H7 (cell line): ENCODE results near the gene MN1. TPM values are rescaled to one million over a fixed set of nuclear protein-coding genes. Genes with fewer than 3 reads are reported as not detected.
"Not testable (repeated sequence)": the region's sequence is repeated elsewhere in the genome, so short reads cannot be mapped to it uniquely, and the experiment has no call there.

ENCODE experiments used
- DNase-seq: peaks from one replicate; pipeline ENCODE4 v3.0.0; 2012
- H3K27me3 ChIP-seq: 2 replicates; pipeline ENCODE4 v1.6.0; 2011; ENCODE audit warnings: mild to moderate bottlenecking, low read length; ENCODE audit not compliant: control insufficient read depth, insufficient read depth
- H3K36me3 ChIP-seq: replicated peaks from 2 replicates; pipeline ENCODE4 v1.5.1; 2011; ENCODE audit warnings: low read length; ENCODE audit not compliant: control insufficient read depth, insufficient read depth
- H3K4me3 ChIP-seq: 2 replicates; pipeline ENCODE4 v1.5.1; 2011; ENCODE audit warnings: low read depth, mild to moderate bottlenecking, control low read depth, low read length, moderate library complexity; ENCODE audit not compliant: insufficient read depth
- total RNA-seq: library from RNA; depleted of rRNA; stranded (reverse); fragments of >200 nt; shearing (Covaris generic); gene quantifications from 2 replicates; pipeline ENCODE4 v1.2.3, GENCODE V29; 2014

The MN1 gene
- total RNA-seq, 1 experiment from 2014 or later: 22.1 TPM

DNA sequence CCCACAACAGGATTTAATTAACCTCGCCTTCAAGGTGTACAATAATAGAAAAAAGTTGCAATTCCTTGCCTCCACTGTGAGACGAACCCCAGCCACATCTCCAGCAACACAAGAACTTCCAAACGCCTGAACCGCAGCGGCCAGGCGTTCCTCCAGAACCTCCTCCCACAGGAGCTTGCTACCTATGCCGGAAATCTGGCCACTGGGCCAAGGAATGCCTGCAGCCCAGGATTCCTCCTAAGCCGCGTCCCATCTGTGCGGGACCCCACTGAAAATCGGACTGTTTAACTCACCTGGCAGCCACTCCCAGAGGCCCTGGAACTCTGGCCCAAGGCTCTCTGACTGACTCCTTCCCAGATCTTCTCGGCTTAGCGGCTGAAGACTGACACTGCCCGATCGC, 57.5 kb downstream of the MN1 start:
- not testable (repeated sequence) for H3K27me3 ChIP-seq, DNase-seq, H3K36me3 ChIP-seq
- peak overlapping the region; percentile 42 for H3K4me3 ChIP-seq

DNA sequence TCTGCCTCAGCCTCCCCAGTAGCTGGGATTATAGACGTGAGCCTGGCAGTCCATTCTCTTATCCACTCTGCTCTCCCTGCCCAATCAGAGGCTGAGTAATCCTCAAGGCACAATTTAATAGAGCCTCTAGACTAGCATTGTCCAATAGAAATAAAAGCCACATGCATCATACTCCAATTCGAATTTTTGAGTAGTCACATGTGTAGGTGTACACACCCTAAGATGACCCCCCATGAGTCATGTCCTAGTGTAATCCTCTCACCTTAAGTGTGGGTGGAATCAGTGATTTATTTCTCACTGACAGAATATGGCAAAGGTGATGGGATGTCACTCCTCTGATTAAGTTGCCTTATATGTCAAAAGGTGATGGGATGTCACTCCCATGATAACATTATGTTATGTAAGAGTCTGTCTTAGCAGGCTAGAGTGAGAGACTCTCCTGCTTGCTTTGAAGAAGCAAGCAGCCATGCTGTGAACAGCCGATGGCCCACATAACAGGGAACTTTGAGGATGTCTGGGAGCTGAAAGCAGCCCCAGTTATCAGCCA, 61.3 kb downstream of the MN1 start:
- no peak overlapping the region for H3K4me3 ChIP-seq
- peaks cover 14% of the 10 kb centered on the region for H3K36me3 ChIP-seq
- no peaks in the 10 kb centered on the region for H3K27me3 ChIP-seq
- no peak for DNase-seq

DNA sequence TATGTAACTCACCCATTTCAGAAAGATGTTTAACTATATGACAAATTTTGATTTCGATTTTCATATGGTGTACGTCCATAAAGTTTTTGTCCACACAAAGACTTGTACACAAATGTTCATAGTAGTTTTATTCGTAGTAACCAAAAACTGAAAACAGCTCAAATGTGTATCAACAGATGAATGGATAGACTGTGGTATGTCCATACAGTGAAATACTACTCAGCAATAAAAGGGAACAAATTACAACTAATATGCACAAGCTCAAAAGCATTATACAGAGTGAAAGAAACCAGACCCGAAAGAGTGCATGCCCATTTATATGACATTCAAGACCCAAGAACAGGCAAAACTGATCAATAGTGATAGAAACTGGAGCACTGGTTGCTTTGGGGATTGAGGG, 64.0 kb downstream of the MN1 start:
- Histone ChIP-seq H3K4me3 (no peak overlapping the region), H3K27me3 (no peaks in the 10 kb centered on the region), H3K36me3 (peaks cover 17% of the 10 kb centered on the region)
- no peak for DNase-seq

DNA sequence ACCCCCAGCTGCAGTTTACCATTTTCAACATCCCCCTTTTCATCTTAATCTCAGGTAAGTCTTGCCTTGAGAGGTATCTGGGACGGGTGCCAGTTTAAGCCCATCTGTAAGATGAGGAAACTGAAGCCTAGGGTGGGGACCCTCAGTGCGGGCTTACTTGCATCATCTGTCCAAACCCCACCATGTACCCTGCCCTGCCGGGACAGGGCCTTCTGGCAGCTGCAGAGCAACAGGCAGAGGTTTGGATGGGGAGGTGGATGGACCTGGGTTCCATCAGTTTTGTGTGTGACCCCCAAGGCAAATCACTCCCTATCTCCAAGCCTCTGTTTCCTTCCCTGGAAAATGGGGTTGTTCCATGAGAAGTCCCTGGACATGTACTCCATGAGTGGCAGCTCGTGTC, 67.5 kb downstream of the MN1 start:
- no peaks in the 10 kb centered on the region for H3K27me3 ChIP-seq
- no peak overlapping the region for H3K4me3 ChIP-seq
- no peak for DNase-seq
- peaks cover 10% of the 10 kb centered on the region for H3K36me3 ChIP-seq

DNA sequence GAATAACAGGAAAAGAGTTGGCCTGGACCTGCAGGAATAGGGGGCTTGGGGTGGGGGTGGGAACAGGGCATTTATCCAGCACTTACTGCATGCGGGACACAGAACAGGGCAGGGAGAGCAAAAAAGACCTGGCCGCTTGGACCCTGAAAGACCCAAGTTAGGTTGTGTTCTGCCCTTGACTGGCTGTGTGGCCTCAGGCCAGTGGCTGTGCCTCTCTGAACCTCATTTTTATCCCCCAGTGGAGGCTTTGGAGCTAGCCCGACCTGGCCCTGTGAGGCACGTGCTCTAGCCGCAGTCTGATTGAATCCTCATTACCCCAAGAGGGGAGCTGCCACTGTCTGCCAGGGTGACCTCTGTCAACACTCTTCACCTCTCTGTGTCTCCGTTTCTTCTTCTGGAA, 68.7 kb downstream of the MN1 start:
- Histone ChIP-seq H3K36me3 (peaks cover 10% of the 10 kb centered on the region), H3K4me3 (no peak overlapping the region), H3K27me3 (no peaks in the 10 kb centered on the region)
- DNase-seq: no peak

DNA sequence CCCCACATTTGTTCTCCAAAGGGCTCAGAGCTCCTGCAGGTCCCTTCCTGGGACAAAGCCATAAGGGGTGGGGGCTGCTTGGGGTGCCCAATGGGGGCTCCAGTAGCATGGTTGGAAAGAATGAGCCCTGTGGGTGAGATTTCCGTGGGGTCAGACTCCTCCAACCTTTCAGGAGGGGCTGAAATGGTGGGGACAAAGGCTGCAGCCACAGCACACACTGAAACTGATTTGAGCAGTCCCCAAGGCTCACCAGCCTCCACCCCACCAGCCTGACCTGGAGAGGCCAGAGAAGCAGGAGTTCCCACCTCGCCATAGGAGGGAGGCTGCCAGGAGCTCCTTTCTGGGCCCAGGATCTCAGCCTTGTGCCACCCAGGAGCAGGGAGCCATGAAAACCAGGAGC, 69.2 kb downstream of the MN1 start:
- DNase-seq: no peak

DNA sequence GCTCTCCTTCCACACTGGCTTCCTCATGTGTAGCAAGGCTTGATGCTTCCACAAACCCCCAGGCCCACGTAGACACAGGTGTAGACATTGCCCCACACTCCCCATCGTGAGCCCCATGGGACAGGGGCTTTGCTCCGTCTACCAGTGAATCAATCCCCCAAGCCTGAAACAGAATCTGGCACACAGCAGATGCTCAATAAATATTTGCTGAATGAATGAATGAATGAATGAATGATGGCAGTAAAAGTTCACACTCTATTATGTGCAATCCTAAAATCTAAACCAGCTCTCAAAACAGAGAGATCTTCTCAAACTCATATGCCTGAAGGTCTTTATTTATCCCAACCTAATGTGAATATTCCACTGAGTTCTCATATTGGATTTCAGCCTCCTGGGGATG, 69.9 kb downstream of the MN1 start:
- Histone ChIP-seq H3K4me3 (no peak overlapping the region), H3K27me3 (no peaks in the 10 kb centered on the region), H3K36me3 (peaks cover 7% of the 10 kb centered on the region)
- no peak for DNase-seq

More for the DNA sequence above, 69.2 kb downstream of the MN1 start:
- no peak overlapping the region for H3K4me3 ChIP-seq
- no peaks in the 10 kb centered on the region for H3K27me3 ChIP-seq
- peaks cover 7% of the 10 kb centered on the region for H3K36me3 ChIP-seq

DNA sequence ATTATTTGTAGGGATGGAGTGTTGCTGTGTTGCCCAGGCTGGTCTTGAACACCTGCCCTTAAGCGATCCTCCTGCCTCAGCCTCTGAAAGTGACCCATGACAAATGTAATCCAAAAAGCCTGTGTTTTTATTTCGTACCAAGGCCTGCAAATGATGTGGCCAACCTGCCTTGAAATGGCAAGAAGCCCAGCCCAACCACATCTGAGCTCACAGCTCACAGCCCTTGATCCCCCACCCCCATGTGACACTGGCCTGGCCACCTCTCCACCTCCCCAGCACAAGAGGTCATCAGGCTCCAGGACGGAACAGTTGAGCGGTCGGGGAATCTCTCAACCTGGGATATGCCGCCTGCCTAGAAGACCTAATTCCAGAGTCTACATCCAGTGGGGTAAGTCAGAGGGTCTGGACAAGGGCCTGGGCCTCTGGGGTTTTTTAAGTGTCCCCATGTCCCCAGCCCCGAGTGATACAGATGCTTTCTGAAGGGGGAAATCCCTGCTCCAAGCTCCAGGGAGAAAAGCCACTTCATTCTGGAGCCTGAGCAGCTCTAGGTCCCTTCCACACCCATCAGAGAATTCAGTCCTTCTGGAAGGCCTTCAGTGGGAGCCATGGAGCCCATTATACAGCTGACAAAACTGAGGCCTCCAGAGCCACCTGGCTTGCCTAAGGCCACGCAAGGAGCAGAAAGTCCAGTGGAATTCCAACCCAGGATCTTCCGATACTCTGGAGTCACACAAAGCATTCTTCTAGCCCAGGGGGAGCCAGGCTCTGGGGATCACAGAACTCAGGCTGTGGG, 70.7 kb downstream of the MN1 start:
- H3K27me3 ChIP-seq: no peaks in the 10 kb centered on the region
- peak; percentile 56 for DNase-seq

DNA sequence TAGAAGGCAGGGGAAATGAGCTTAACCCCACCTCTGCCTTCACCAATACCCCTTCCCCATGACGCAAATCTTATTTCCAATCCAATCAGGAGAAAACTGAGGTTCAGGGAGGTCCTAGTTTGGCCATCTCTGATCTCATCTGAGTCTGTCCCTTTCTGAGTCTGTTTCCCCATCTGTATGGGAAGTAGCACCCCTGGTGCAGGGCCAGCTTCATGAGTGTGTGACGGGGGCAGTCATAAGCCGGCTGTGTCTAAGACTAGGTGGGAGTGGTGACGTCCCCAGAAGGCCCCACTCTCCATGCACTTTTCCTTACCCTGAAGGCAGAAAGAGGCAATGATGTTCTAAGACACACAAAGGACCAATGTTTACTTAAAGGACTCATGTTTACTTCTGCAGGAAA, 72.3 kb downstream of the MN1 start:
- Histone ChIP-seq H3K27me3 (no peaks in the 10 kb centered on the region), H3K4me3 (no peak overlapping the region), H3K36me3 (peaks cover 3% of the 10 kb centered on the region)
- no peak for DNase-seq

More for the DNA sequence above, 70.7 kb downstream of the MN1 start:
- Histone ChIP-seq H3K36me3 (peaks cover 6% of the 10 kb centered on the region), H3K4me3 (no peak overlapping the region)

DNA sequence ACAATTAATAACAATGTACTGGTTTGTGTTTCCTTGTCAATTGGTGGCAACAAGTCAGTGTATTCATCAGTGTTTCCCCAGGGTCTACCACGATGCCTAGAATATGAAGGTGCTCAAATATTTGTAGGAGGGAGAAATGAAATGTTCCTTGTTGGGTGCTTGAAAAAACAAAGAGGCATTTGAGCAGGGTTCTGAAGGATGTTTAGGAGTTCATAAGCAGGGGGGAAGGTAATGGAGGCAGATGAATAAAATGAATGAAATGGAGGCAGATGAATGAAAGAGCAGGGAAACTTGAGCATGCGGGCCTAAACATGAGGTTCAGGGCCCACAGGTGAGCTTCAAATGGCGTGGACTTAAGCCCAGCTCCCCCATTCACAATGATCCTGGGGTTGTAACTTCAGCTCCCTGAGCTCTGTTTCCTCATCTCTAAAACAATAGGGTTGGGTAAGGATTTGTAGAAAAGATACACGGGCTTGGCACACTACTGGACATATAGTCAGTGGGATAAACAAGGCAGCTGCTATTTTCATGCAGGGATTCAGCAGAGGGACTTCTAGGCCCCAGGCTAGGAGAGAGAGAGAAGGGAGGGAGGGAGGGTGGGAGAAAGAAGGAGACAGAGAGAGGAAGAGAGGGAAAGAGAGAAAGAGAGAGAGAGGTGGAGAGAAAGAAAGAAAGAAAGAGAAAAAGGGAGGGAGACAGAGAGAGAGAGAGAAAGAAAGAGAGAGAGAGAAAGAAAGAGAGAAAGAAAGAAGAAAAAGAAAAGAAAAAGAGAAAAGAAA, 73.7 kb downstream of the MN1 start:
- Histone ChIP-seq H3K36me3 (peaks cover 2% of the 10 kb centered on the region), H3K4me3 (no peak overlapping the region), H3K27me3 (no peaks in the 10 kb centered on the region)
- DNase-seq: no peak

DNA sequence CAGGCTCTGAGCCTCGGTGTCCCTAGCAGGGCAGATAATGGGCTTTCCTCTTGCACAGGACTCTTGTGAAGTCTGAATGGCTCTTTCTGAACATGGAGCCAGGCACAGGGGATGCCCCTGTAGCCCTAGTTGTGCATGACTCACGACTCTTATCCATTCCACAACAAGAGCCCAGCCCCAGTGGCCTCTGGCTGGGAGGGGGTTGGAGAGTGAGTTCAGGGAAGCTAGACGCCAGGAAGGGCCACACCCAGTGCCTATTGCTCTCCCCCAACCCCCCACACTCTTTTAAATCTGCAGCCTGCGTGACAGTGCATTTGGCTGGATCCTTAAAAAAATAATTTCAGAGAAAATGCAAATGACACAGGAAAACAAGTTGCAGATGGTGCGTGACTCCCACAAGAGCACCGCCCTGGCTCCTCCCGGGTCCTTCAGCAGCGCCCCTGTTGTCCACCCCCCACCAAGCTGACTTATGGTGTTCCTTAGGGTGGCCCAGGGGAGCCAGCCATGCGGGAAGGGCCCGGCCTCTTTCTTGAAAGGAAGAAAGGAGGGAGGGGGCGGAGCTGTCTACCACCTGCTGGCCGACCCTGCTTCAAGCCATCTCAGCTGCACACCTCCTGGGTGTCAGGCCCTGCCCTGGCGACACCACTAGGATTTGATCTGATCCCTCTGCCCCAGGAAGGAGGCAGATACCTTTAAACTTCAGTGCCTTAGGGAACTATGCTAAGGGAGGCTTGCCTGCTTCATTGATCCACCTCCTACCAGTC, 74.7 kb downstream of the MN1 start:
- H3K27me3 ChIP-seq: no peaks in the 10 kb centered on the region
- H3K36me3 ChIP-seq: peaks cover 2% of the 10 kb centered on the region
- DNase-seq: peak; percentile 48
- no peak overlapping the region for H3K4me3 ChIP-seq

DNA sequence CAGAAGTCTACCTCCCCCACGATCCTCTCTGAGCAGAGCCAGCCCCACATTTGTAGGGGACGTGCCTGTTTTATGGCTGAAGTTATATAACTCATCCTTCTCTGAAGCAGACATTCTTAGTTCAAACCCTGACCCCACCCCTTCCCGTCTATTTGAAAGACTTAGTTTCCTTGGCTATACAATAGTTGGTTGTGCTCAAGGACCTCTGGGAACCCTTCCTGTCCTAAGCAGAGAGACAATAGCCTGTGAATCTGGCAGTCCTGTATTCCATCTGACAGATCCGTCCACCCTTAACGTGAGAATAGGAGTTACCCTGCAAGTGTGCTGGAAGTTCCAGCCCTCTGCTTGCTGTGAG, 75.2 kb downstream of the MN1 start:
- Histone ChIP-seq H3K27me3 (no peaks in the 10 kb centered on the region), H3K36me3 (peaks cover 2% of the 10 kb centered on the region)
- DNase-seq: no peak

DNA sequence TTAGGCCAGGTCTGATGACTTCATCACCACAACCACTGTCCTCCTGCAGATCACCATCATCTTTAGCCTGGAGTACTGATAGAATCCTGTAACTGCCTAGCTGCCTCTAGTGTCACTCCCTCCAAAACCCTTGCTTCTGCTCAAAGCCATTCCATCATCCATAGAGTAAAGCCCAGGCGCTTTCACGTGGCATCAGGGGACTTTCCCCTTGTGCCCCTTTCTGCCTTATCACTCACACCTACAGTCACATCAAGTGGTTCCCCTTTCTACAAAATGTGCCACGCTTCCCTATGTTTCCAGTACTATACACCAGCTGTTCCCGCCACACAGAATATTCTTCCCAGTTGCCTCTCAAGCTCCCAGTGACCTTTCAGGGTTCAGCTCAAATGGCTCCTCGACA, 75.9 kb downstream of the MN1 start:
- Histone ChIP-seq H3K36me3 (peaks cover 2% of the 10 kb centered on the region), H3K4me3 (no peak overlapping the region), H3K27me3 (no peaks in the 10 kb centered on the region)
- DNase-seq: no peak

More for the DNA sequence above, 75.2 kb downstream of the MN1 start:
- H3K4me3 ChIP-seq: no peak overlapping the region

DNA sequence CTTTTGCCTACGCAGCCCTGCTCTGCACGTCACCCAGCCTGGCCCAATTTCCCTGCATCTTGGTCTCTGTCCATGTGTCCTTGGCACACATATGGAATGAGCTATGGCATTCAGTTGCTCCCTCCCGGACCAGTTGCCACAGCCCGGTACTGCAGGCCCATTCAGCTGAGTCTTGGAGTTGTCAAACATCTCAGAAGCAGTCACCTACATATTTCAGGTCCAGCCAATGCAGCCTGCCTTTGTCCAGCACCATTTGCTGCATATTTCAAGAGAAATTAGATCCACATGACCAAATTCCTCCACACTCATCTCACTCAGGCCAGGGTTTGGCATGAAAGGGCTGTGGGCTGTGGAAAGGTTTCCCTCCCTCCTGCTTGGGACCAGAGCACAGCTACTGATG, 76.8 kb downstream of the MN1 start:
- no peak for DNase-seq
- no peak overlapping the region for H3K4me3 ChIP-seq
- H3K27me3 ChIP-seq: no peaks in the 10 kb centered on the region
- H3K36me3 ChIP-seq: peaks cover 2% of the 10 kb centered on the region
